A549 (cell line): ENCODE data around the gene XRCC4. TPM values are rescaled to one million over a fixed set of nuclear protein-coding genes. Genes with fewer than 3 reads are reported as not detected.
"Not testable (repeated sequence)": the region's sequence is repeated elsewhere in the genome, so short reads cannot be mapped to it uniquely, and the experiment has no call there.

Experiments
- ATAC-seq, 2 experiments: fragments of 200-7000 bp in 1 of 2; fragments of >200 bp in 1 of 2; cut with Nextera tagmentation in 1 of 2; cut with Tn5 transposase in 1 of 2; 3 replicates each; pipeline versions ENCODE4 v1.8.0 to v1.9.1; 2018 to 2020; ENCODE audit warnings: mild to moderate bottlenecking in 1 of 2, moderate library complexity in 1 of 2
- CTCF ChIA-PET: fragments of 300-600 bp; sonication (Branson Sonifier 250); formaldehyde crosslinking; extraction: SDS; loops from one replicate; lab custom pipeline; 2021; ENCODE audit warnings: antibody characterized with exemption, inconsistent platforms; lab: Yijun Ruan, JAX
- POLR2A ChIA-PET: fragments of 350-600 bp; formaldehyde crosslinking; extraction: SDS; loops from one replicate; lab custom pipeline; 2021; ENCODE audit warnings: antibody characterized with exemption, inconsistent platforms; lab: Yijun Ruan, JAX
- DNase-seq, 2 experiments: peaks; one replicate each; pipeline versions ENCODE4 v3.0.0 to v3.0.0-alpha.2; 2011 to 2016; ENCODE audit warnings: low read depth in 1 of 2, low spot score in 1 of 2
- FAIRE-seq: peaks from 2 replicates; lab custom pipeline; 2011; peaks lifted over from hg19 to GRCh38; lab: Jason Lieb, UNC
- H3K27ac ChIP-seq, 2 experiments: fragments of >200 bp; sonication (Bioruptor Twin); formaldehyde crosslinking; 3 replicates each; pipeline ENCODE4 v1.5.1; 2016 to 2017
- H3K4me1 ChIP-seq: fragments of >200 bp; sonication (Bioruptor Twin); formaldehyde crosslinking; 3 replicates; pipeline ENCODE4 v1.6.1; 2016
- H3K4me2 ChIP-seq: fragments of >200 bp; sonication (Bioruptor Twin); formaldehyde crosslinking; 3 replicates; pipeline ENCODE4 v1.6.1; 2016
- H3K4me3 ChIP-seq: fragments of >200 bp; sonication (Bioruptor Twin); formaldehyde crosslinking; 3 replicates; pipeline ENCODE4 v1.5.1; 2016
- H3K9me3 ChIP-seq: fragments of >200 bp; sonication (Bioruptor Twin); formaldehyde crosslinking; 3 replicates; pipeline ENCODE4 v1.6.1; 2016
- BHLHE40 ChIP-seq: IDR thresholded peaks from 2 replicates; pipeline ENCODE4 v1.6.1; 2012; ENCODE audit warnings: low read depth, low read length, inconsistent platforms
- CBX8 ChIP-seq: fragments of 200-600 bp; sonication (generic); IDR thresholded peaks from 2 replicates; pipeline ENCODE4 v1.6.1; 2016
- CHD2 ChIP-seq: fragments of 150-350 bp; IDR thresholded peaks from 2 replicates; pipeline ENCODE4 v1.6.1; 2014; ENCODE audit warnings: low read length; ENCODE audit not compliant: partially characterized antibody
- EP300 ChIP-seq, 2 experiments: fragments of >200 bp; sonication (Bioruptor Twin); formaldehyde crosslinking; IDR thresholded peaks; 2 replicates in 1 of 2; 3 replicates in 1 of 2; pipeline ENCODE4 v1.6.1; 2016 to 2017
- ESRRA ChIP-seq: fragments of 150-350 bp; IDR thresholded peaks from 2 replicates; pipeline ENCODE4 v1.6.1; 2014; ENCODE audit warnings: mild to moderate bottlenecking, low read length, borderline replicate concordance
- FOSB ChIP-seq: fragments of 250-450 bp; sonication (Bioruptor Pico); IDR thresholded peaks from 2 replicates; pipeline ENCODE4 v1.5.0; 2020; ENCODE audit warnings: mild to moderate bottlenecking, moderate library complexity
- FOSL2 ChIP-seq, 2 experiments: fragments of 450-650 bp in 1 of 2; fragments of >200 bp in 1 of 2; sonication (Bioruptor Twin) in 1 of 2; formaldehyde crosslinking; IDR thresholded peaks; 2 replicates each; pipeline versions ENCODE4 v1.5.0 to v1.6.1; 2016 to 2020; ENCODE audit warnings: mild to moderate bottlenecking in 1 of 2, moderate library complexity in 1 of 2
- FOXS1 ChIP-seq: fragments of 250-450 bp; sonication (Bioruptor Pico); IDR thresholded peaks from 2 replicates; pipeline ENCODE4 v1.5.0; 2020; ENCODE audit warnings: mild to moderate bottlenecking, moderate library complexity
- HOXA7 ChIP-seq: fragments of 250-450 bp; sonication (Bioruptor Pico); IDR thresholded peaks from 2 replicates; pipeline ENCODE4 v1.5.0; 2020; ENCODE audit warnings: mild to moderate bottlenecking, moderate library complexity
- HOXB13 ChIP-seq: fragments of 250-450 bp; sonication (Bioruptor Pico); IDR thresholded peaks from 2 replicates; pipeline ENCODE4 v1.5.0; 2020; ENCODE audit warnings: low read depth, mild to moderate bottlenecking, moderate library complexity
- JUN ChIP-seq, 2 experiments: fragments of >200 bp; sonication (Bioruptor Twin); formaldehyde crosslinking; IDR thresholded peaks; 2 replicates in 1 of 2; 3 replicates in 1 of 2; pipeline ENCODE4 v1.6.1; 2016 to 2017
- JUNB ChIP-seq: fragments of >200 bp; sonication (Bioruptor Twin); formaldehyde crosslinking; IDR thresholded peaks from 2 replicates; pipeline ENCODE4 v1.6.1; 2016
- KDM1A ChIP-seq: fragments of 200-600 bp; sonication (generic); IDR thresholded peaks from 2 replicates; pipeline ENCODE4 v1.6.1; 2016; ENCODE audit warnings: low read depth, mild to moderate bottlenecking
- MAX ChIP-seq: IDR thresholded peaks from 2 replicates; pipeline ENCODE4 v1.6.1; 2012
- MAZ ChIP-seq: fragments of 150-350 bp; IDR thresholded peaks from 2 replicates; pipeline ENCODE4 v1.6.1; 2014; ENCODE audit warnings: antibody characterized with exemption, low read depth, low read length, borderline replicate concordance
- MYC ChIP-seq: IDR thresholded peaks from 2 replicates; pipeline ENCODE4 v1.6.1; 2012; ENCODE audit warnings: mild to moderate bottlenecking, inconsistent platforms, low read length, improper control_type of control experiment, borderline replicate concordance
- NR3C1 ChIP-seq: fragments of >200 bp; sonication (Bioruptor Twin); formaldehyde crosslinking; IDR thresholded peaks from 3 replicates; pipeline ENCODE4 v1.6.1; 2017
- PHF8 ChIP-seq: fragments of 200-600 bp; sonication (generic); IDR thresholded peaks from 2 replicates; pipeline ENCODE4 v1.6.1; 2016; ENCODE audit warnings: low read depth, mild to moderate bottlenecking, antibody characterized with exemption, moderate library complexity, borderline replicate concordance
- POLR2A ChIP-seq: IDR thresholded peaks from 2 replicates; pipeline ENCODE4 v1.6.1; 2012; ENCODE audit warnings: mild to moderate bottlenecking, low read length
- POLR2AphosphoS2 ChIP-seq: conservative IDR thresholded peaks from 2 replicates; pipeline ENCODE4 v1.6.1; 2012; ENCODE audit warnings: low read length, improper control_type of control experiment, inconsistent platforms
- RCOR1 ChIP-seq: fragments of 150-350 bp; IDR thresholded peaks from 2 replicates; pipeline ENCODE4 v1.6.1; 2014; ENCODE audit warnings: antibody characterized with exemption, low read length, low read depth
- RFX5 ChIP-seq: fragments of 450-650 bp; IDR thresholded peaks from 2 replicates; pipeline ENCODE4 v1.7.1; 2014; ENCODE audit warnings: antibody characterized with exemption, mild to moderate bottlenecking, moderate library complexity
- TP53 ChIP-seq: fragments of 250-450 bp; sonication (Bioruptor Pico); IDR thresholded peaks from 2 replicates; pipeline ENCODE4 v1.5.0; 2021; ENCODE audit warnings: mild to moderate bottlenecking, moderate library complexity
- ZFP36 ChIP-seq: fragments of 450-650 bp; IDR thresholded peaks from 2 replicates; pipeline ENCODE4 v1.6.1; 2014; ENCODE audit warnings: borderline replicate concordance; ENCODE audit not compliant: partially characterized antibody
- WGBS: methylation state at CpG from one replicate; pipeline ENCODE4 v1.1.6; 2017; ENCODE audit errors: missing lambda C conversion rate; 5-methylcytosine and 5-hydroxymethylcytosine counted together
- polyA plus RNA-seq, 4 experiments: library from polyadenylated mRNA; depleted of rRNA in 3 of 4; stranded (reverse); fragments of >200 nt; fragmentation: RNase III in 1 of 4; extraction: RNeasy Plus Mini Kit Qiagen cat#74134 plus additional on column Dnase treatment in 1 of 4; gene quantifications; 2 replicates in 3 of 4; 3 replicates in 1 of 4; pipeline ENCODE4 v1.2.3, GENCODE V29; 2011 to 2017
- TF ChIP-seq, protein P1 (sequence below): IDR thresholded peaks from 2 replicates; pipeline ENCODE4 v1.6.1; 2012; ENCODE audit warnings: low read depth, borderline replicate concordance

Gene XRCC4
- polyA plus RNA-seq, 2 of the 4 experiments (the other 2 are of a cell fraction), result 14.3 to 14.8 TPM

DNA sequence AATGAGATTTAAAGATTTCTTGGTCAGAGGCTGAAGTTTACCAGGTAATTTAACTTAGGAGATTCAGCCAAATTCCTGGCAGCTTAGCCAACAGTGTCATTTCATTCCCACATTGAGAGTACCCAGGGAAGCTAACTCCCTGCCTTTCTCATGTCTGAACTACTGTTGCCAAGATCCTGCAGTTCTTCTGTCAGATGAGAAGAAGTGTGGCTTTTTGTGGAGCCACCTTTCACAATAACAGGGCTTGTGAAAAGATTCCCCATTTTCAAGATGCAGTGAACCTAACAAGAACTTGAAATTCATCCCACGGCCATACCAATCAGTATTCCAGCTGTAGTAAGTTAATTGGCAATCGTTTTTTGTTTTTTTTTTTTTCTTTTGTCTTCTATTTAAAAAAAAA is 176.4 kb downstream of the XRCC4 start:
- POLR2A ChIA-PET, result no interaction called here
- no peaks in the 10 kb centered on the region for H3K9me3 ChIP-seq
- H3K4me2 ChIP-seq, result no peak overlapping the region
- no peak for FAIRE-seq
- TF ChIP-seq PHF8 (no peak), BHLHE40 (no peak), JUN (IDR thresholded peaks at IDR 0.05) (no peak), MAZ (no peak), MYC (no peak), JUNB (no peak), CBX8 (no peak)
- no peak overlapping the region for H3K27ac ChIP-seq
- CTCF ChIA-PET, result no interaction called here
- no peak for DNase-seq
- 58% methylated on average over 2 of the region's 2 CpGs for WGBS
- H3K4me1 ChIP-seq, result no peaks in the 10 kb centered on the region
- no peak overlapping the region for H3K4me3 ChIP-seq
- ATAC-seq, result no peak

DNA sequence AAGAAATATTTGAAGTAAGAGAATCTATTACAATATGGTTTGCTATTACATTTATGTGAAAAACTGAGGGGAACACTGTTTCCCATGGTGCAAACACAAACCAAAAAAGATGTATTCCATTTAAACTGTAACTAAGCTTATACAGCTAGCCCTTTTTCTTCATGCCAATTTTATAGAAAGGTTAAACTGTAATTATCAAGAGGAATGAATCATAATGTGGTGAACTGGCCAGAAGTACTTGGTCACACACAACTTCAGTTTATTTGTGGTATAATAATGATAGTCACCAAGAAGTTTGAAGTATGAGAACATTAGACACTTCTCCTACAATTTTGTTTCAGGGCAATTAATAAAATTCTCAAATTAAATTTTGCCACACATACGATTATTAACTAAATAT is 177.9 kb downstream of the XRCC4 start:
- no peak for TF ChIP-seq CHD2
- no peak for TF ChIP-seq MAZ
- no peak for TF ChIP-seq FOSL2 (IDR thresholded peaks at IDR 0.05)
- TF ChIP-seq FOSL2 (CRISPR knock-in tag; IDR thresholded peaks at IDR 0.05), result no peak
- no peak for TF ChIP-seq MYC
- TF ChIP-seq POLR2AphosphoS2, result no peak
- TF ChIP-seq RFX5, result no peak
- TF ChIP-seq MAX, result no peak
- no peak for TF ChIP-seq RCOR1
- TF ChIP-seq NR3C1, result no peak
- TF ChIP-seq HOXA7, result no peak
- no peak for TF ChIP-seq FOSB (CRISPR knock-in tag)
- no peak for TF ChIP-seq POLR2A
- TF ChIP-seq ZFP36, result no peak
- WGBS, result 75% methylated on average over 1 of the region's 1 CpG
- H3K4me3 ChIP-seq, result no peak overlapping the region
- no peaks in the 10 kb centered on the region for H3K9me3 ChIP-seq
- no peak overlapping the region for H3K27ac ChIP-seq
- POLR2A ChIA-PET, result no interaction called here
- H3K4me1 ChIP-seq, result no peaks in the 10 kb centered on the region
- CTCF ChIA-PET, result no interaction called here
- ATAC-seq (no peak), FAIRE-seq (no peak), DNase-seq (no peak)
- H3K4me2 ChIP-seq, result no peak overlapping the region

- TF ChIP-seq MAZ (no peak), TP53 (CRISPR knock-in tag) (no peak), FOXS1 (CRISPR knock-in tag) (no peak), EP300 (IDR thresholded peaks at IDR 0.05) (no peak), HOXB13 (no peak), ZFP36 (no peak), KDM1A (no peak), ESRRA (no peak), PHF8 (no peak)
- TF ChIP-seq, protein P1, sequence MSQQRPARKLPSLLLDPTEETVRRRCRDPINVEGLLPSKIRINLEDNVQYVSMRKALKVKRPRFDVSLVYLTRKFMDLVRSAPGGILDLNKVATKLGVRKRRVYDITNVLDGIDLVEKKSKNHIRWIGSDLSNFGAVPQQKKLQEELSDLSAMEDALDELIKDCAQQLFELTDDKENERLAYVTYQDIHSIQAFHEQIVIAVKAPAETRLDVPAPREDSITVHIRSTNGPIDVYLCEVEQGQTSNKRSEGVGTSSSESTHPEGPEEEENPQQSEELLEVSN, result no peak
- no peak overlapping the region for H3K4me3 ChIP-seq
- no peak for ATAC-seq
- ChIA-PET POLR2A (no interaction called here), CTCF (no interaction called here)
- WGBS, result 95% methylated on average over 2 of the region's 2 CpGs
- FAIRE-seq, result peak; percentile 72
- no peak overlapping the region for H3K27ac ChIP-seq
- H3K9me3 ChIP-seq, result no peaks in the 10 kb centered on the region
- DNase-seq, result no peak
- no peaks in the 10 kb centered on the region for H3K4me1 ChIP-seq
- no peak overlapping the region for H3K4me2 ChIP-seq
These were observed 178.9 kb downstream of the XRCC4 start for GRCh38 chr5:83256091-83256780.

DNA sequence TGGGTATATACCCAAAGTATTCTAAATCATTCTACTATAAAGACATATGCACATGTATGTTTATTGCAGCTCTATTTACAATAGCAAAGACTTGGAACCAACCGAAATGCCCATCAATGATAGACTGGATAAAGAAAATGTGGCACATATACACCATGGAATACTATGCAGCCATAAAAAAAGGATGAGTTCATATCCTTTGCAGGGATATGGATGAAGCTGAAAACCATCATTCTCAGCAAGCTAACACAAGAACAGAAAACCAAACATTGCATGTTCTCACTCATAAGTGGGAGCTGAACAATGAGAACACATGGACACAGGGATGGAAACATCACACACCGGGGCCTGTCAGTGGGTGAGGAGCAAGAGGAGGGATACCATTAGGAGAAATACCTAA is 180.3 kb downstream of the XRCC4 start:
- DNase-seq, H3K4me3 ChIP-seq, CTCF ChIA-PET, POLR2A ChIA-PET, H3K27ac ChIP-seq, H3K4me2 ChIP-seq, H3K4me1 ChIP-seq, ATAC-seq, H3K9me3 ChIP-seq, FAIRE-seq: not testable (repeated sequence)
- 90% methylated on average over 2 of the region's 2 CpGs for WGBS
